GM12878 (cell line): ENCODE measurements around the gene RERE. TPM values are rescaled to one million over a fixed set of nuclear protein-coding genes. Genes with fewer than 3 reads are reported as not detected.

Source experiments
- ATAC-seq: fragments of 200-7000 bp; cut with Tn5 transposase; 3 replicates; pipeline ENCODE4 v1.9.1; 2020; ENCODE audit warnings: mild to moderate bottlenecking, moderate library complexity
- BruUV-seq: library from RNA; stranded (reverse); fragments of 400-500 nt; replicated peaks from 2 replicates; lab custom pipeline; 2021; lab: Mats Ljungman, UMichigan
- CTCF ChIA-PET: fragments of 300-600 bp; sonication (Branson Sonifier 250); formaldehyde crosslinking; extraction: SDS; loops from one replicate; lab custom pipeline; 2021; ENCODE audit warnings: inconsistent platforms; lab: Yijun Ruan, JAX
- POLR2A ChIA-PET: fragments of 350-600 bp; formaldehyde crosslinking; extraction: SDS; loops from one replicate; lab custom pipeline; 2021; ENCODE audit warnings: inconsistent platforms; lab: Charles Lee
- RAD21 ChIA-PET: fragments of 300-600 bp; sonication (Branson Sonifier 250); formaldehyde crosslinking; loops from one replicate; lab custom pipeline; 2023; ENCODE audit warnings: antibody characterized with exemption; ENCODE audit not compliant: unreplicated experiment; lab: Charles Lee
- SMC1A ChIA-PET: fragments of 300-600 bp; sonication (Branson Sonifier 250); formaldehyde crosslinking; loops from one replicate; lab custom pipeline; 2023; ENCODE audit not compliant: unreplicated experiment, uncharacterized antibody; lab: Charles Lee
- DNase-seq: peaks from one replicate; pipeline ENCODE4 v3.0.0-alpha.2; 2011; ENCODE audit warnings: low read depth, low spot score
- FAIRE-seq: peaks from 3 replicates; lab custom pipeline; 2011; peaks lifted over from hg19 to GRCh38; lab: Jason Lieb, UNC
- H2AFZ ChIP-seq: 2 replicates; pipeline ENCODE4 v1.6.0; 2011; ENCODE audit warnings: low read depth, low read length, control low read depth; ENCODE audit not compliant: control insufficient read depth
- H3K27ac ChIP-seq: 2 replicates; pipeline ENCODE4 v1.5.1; 2011; ENCODE audit warnings: control low read depth; ENCODE audit not compliant: control insufficient read depth, insufficient read depth
- H3K27me3 ChIP-seq, 2 experiments: replicated peaks in 1 of 2; 2 replicates each; pipeline versions ENCODE4 v1.6.0 to v1.6.1; 2011; ENCODE audit warnings: low read length in 1 of 2; ENCODE audit not compliant: control insufficient read depth in 2 of 2, insufficient read depth in 2 of 2
- H3K36me3 ChIP-seq, 2 experiments: 2 replicates each; pipeline ENCODE4 v1.5.1; 2011; ENCODE audit warnings: low read length in 1 of 2; ENCODE audit not compliant: control insufficient read depth in 2 of 2, insufficient read depth in 2 of 2
- H3K4me1 ChIP-seq: 2 replicates; pipeline ENCODE4 v1.6.1; 2011; ENCODE audit warnings: mild to moderate bottlenecking, low read length, moderate library complexity, mixed read lengths; ENCODE audit not compliant: control insufficient read depth, insufficient read depth
- H3K4me2 ChIP-seq: 2 replicates; pipeline ENCODE4 v1.6.0; 2011; ENCODE audit warnings: control low read depth; ENCODE audit not compliant: control insufficient read depth, insufficient read depth
- H3K4me3 ChIP-seq: fragments of 200-600 bp; sonication (generic); 2 replicates; pipeline ENCODE4 v1.5.1; 2016
- H3K79me2 ChIP-seq: 2 replicates; pipeline ENCODE4 v1.6.0; 2011; ENCODE audit warnings: low read length; ENCODE audit not compliant: control insufficient read depth, insufficient read depth
- H3K9ac ChIP-seq: 2 replicates; pipeline ENCODE4 v1.8.0; 2011; ENCODE audit warnings: low read length, control low read depth, mixed read lengths; ENCODE audit not compliant: control insufficient read depth, insufficient read depth
- H3K9me3 ChIP-seq: replicated peaks from 3 replicates; pipeline ENCODE4 v1.5.1; 2011; ENCODE audit warnings: mild to moderate bottlenecking, low read length; ENCODE audit not compliant: control insufficient read depth, insufficient read depth
- H4K20me1 ChIP-seq: 2 replicates; pipeline ENCODE4 v1.6.0; 2011; ENCODE audit not compliant: control insufficient read depth, insufficient read depth
- CHD4 ChIP-seq: fragments of 200-600 bp; sonication (generic); IDR thresholded peaks from 2 replicates; pipeline ENCODE4 v1.6.1; 2016; ENCODE audit warnings: mild to moderate bottlenecking
- DPF2 ChIP-seq: fragments of 450-650 bp; IDR thresholded peaks from 2 replicates; pipeline ENCODE4 v1.6.1; 2017; ENCODE audit warnings: mild to moderate bottlenecking
- PML ChIP-seq: IDR thresholded peaks from 2 replicates; pipeline ENCODE4 v1.6.1; 2012; ENCODE audit warnings: low read length, inconsistent platforms
- SPI1 ChIP-seq: IDR thresholded peaks from 2 replicates; pipeline ENCODE4 v1.6.1; 2011; ENCODE audit warnings: low read depth, mild to moderate bottlenecking, low read length, moderate library complexity, borderline replicate concordance; ENCODE audit not compliant: insufficient read depth
- STAT3 ChIP-seq: IDR thresholded peaks from 2 replicates; pipeline ENCODE4 v1.6.1; 2011; ENCODE audit warnings: low read depth, low read length, improper control_type of control experiment
- SUPT20H ChIP-seq: IDR thresholded peaks from 2 replicates; pipeline ENCODE4 v1.6.1; 2011; ENCODE audit warnings: low read depth, mild to moderate bottlenecking, low read length, moderate library complexity, borderline replicate concordance; ENCODE audit not compliant: control insufficient read depth
- TBL1XR1 ChIP-seq: IDR thresholded peaks from 2 replicates; pipeline ENCODE4 v1.6.1; 2012; ENCODE audit warnings: low read depth, low read length, improper control_type of control experiment
- ZBTB40 ChIP-seq: fragments of 450-650 bp; IDR thresholded peaks from 2 replicates; pipeline ENCODE4 v1.6.1; 2016; ENCODE audit warnings: mild to moderate bottlenecking, moderate library complexity, borderline replicate concordance
- ZNF622 ChIP-seq: fragments of 450-650 bp; IDR thresholded peaks from 2 replicates; pipeline ENCODE4 v1.6.1; 2017; ENCODE audit warnings: mild to moderate bottlenecking, inconsistent platforms
- ZSCAN29 ChIP-seq: fragments of 450-650 bp; IDR thresholded peaks from 2 replicates; pipeline ENCODE4 v1.6.1; 2017; ENCODE audit warnings: mild to moderate bottlenecking, moderate library complexity
- WGBS: methylation state at CpG from one replicate; pipeline ENCODE4 v1.1.6; 2016; ENCODE audit warnings: low lambda C conversion rate; ENCODE audit not compliant: insufficient replicate concordance, insufficient coverage; ENCODE audit errors: missing lambda C conversion rate; 5-methylcytosine and 5-hydroxymethylcytosine counted together
- in situ Hi-C: fragments of 300-500 bp; cut with MboI; formaldehyde crosslinking; loops from 9 replicates; pipeline ENCODE4 v1.14.3; 2018; ENCODE audit warnings: mixed read lengths
- intact Hi-C: fragments of 100-400 bp; cut with micrococcal nuclease; formaldehyde crosslinking; loops from one replicate; pipeline ENCODE4 v1.14.2; 2022; ENCODE audit not compliant: unreplicated experiment
- polyA plus RNA-seq, 11 experiments: library from polyadenylated mRNA; depleted of rRNA in 4 of 11; unstranded in 6 of 11; stranded (reverse) in 5 of 11; fragments of >200 nt; fragmentation: Nextera tagmentation in 4 of 11; fragmentation: Illumina TruSeq in 1 of 11; extraction: Ambion mirVana in 4 of 11; extraction: Trizol in 1 of 11; gene quantifications; 1 replicate in 1 of 11; 2 replicates in 10 of 11; pipeline versions ENCODE4 v1.2.1 to v1.2.3, GENCODE V29; 2011 to 2016; ENCODE audit warnings: inconsistent platforms in 2 of 11, missing spikeins in 2 of 11, low read depth in 1 of 11
- total RNA-seq, 4 experiments: library from RNA; depleted of rRNA in 3 of 4; stranded (reverse); fragments of >200 nt in 3 of 4; fragmentation: Illumina TruSeq in 1 of 4; extraction: Trizol in 1 of 4; gene quantifications; 2 replicates each; pipeline versions ENCODE4 v1.2.1 to v1.2.3, GENCODE V29; 2013 to 2021

Gene RERE
- total and polyA plus RNA-seq, 10 of the 15 experiments (the other 5 are each of a cell fraction or from before 2014, with no cell fraction given) = 5.2 to 60.5 (median 20.2) TPM

- Histone ChIP-seq H3K9me3 (no peaks in the 10 kb centered on the region), H3K4me1 (no peaks in the 10 kb centered on the region), H2AFZ (no peak overlapping the region), H3K9ac (no peak overlapping the region), H4K20me1 (no peaks in the 10 kb centered on the region), H3K27ac (no peak overlapping the region), H3K79me2 (no peaks in the 10 kb centered on the region), H3K27me3 (no peaks in the 10 kb centered on the region), H3K4me3 (no peak overlapping the region), H3K36me3 (no peaks in the 10 kb centered on the region), H3K4me2 (no peak overlapping the region)
- DNase-seq (no peak), ATAC-seq (no peak), FAIRE-seq (no peak)
- intact Hi-C loops (loop anchor here (10.0 kb wide), 1 partner anchor 679 kb away; no protein-coding TSS in a partner anchor), in situ Hi-C loops (loop anchor here (10.0 kb wide), 1 partner anchor 329 kb away; no protein-coding TSS in a partner anchor)
- TF ChIP-seq PML (no peak), ZNF622 (no peak)
- ChIA-PET RAD21 (no interaction called here), POLR2A (no interaction called here), CTCF (no interaction called here), SMC1A (no interaction called here)
- WGBS = 68% methylated on average over 32 of the region's 32 CpGs
- BruUV-seq = no TSS peak
Observed at GRCh38 chr1:8343464-8344001, 473.9 kb downstream of the RERE start.

- TF ChIP-seq SUPT20H (no peak), DPF2 (no peak), CHD4 (no peak), STAT3 (no peak), ZBTB40 (no peak), ZSCAN29 (no peak), TBL1XR1 (no peak), SPI1 (no peak)
- Histone ChIP-seq H3K4me2 (no peak overlapping the region), H3K4me1 (no peaks in the 10 kb centered on the region), H3K27me3 (no peaks in the 10 kb centered on the region), H3K27ac (no peak overlapping the region), H3K9ac (no peak overlapping the region), H3K36me3 (no peaks in the 10 kb centered on the region), H2AFZ (no peak overlapping the region), H3K9me3 (no peaks in the 10 kb centered on the region), H3K79me2 (no peaks in the 10 kb centered on the region), H3K4me3 (no peak overlapping the region), H4K20me1 (no peaks in the 10 kb centered on the region)
- ChIA-PET POLR2A (no interaction called here), RAD21 (no interaction called here), CTCF (no interaction called here), SMC1A (no interaction called here)
- intact Hi-C loops (loop anchor here (10.0 kb wide), 1 partner anchor 678 kb away; no protein-coding TSS in a partner anchor), in situ Hi-C loops (loop anchor here (10.0 kb wide), 1 partner anchor 328 kb away; no protein-coding TSS in a partner anchor)
- 37% methylated on average over 11 of the region's 11 CpGs for WGBS
- ATAC-seq (no peak), FAIRE-seq (no peak), DNase-seq (no peak)
- no TSS peak for BruUV-seq
Observed at GRCh38 chr1:8343044-8343443, 474.4 kb downstream of the RERE start.
